Adrenal gland (tissue), 12 donors: ENCODE data around the gene RLIM. TPM values are rescaled to one million over a fixed set of nuclear protein-coding genes. Genes with fewer than 3 reads are reported as not detected.

ENCODE experiments used
- DNase-seq, 7 donors: peaks; one replicate each; pipeline ENCODE4 v3.0.0-alpha.2; 2019 to 2020
- H3K27ac ChIP-seq, 5 donors: fragments of 200-600 bp; sonication (generic) in 4 of 5; 1 replicate in 3 of 5; 2 replicates in 2 of 5; pipeline versions ENCODE4 v1.5.1 to v1.8.0; 2016 to 2020; ENCODE audit warnings: mild to moderate bottlenecking in 1 of 5
- H3K27me3 ChIP-seq: fragments of 200-600 bp; 2 replicates; pipeline ENCODE4 v1.8.0; 2021
- H3K36me3 ChIP-seq, 2 donors: fragments of 200-600 bp; replicated peaks in 1 of 2; 1 replicate in 1 of 2; 2 replicates in 1 of 2; pipeline versions ENCODE4 v1.5.1 to v1.8.0; 2018 to 2022
- H3K4me1 ChIP-seq, 2 donors: fragments of 200-600 bp; replicated peaks in 1 of 2; 1 replicate in 1 of 2; 2 replicates in 1 of 2; pipeline versions ENCODE4 v1.5.1 to v1.8.0; 2018 to 2021
- H3K4me3 ChIP-seq, 4 donors: fragments of 200-600 bp; sonication (generic) in 3 of 4; one replicate each; pipeline ENCODE4 v1.5.1; 2016 to 2018
- H3K9me3 ChIP-seq, 3 donors: fragments of 200-600 bp; sonication (generic) in 1 of 3; replicated peaks in 1 of 3; 1 replicate in 2 of 3; 2 replicates in 1 of 3; pipeline versions ENCODE4 v1.5.1 to v1.8.0; 2016 to 2021
- CTCF ChIP-seq, 6 experiments: fragments of 450-650 bp in 4 of 6; fragments of 200-600 bp in 2 of 6; sonication (generic) in 1 of 6; IDR thresholded peaks; 1 replicate in 5 of 6; 2 replicates in 1 of 6; pipeline versions ENCODE4 v1.5.1 to v1.8.0; 2016 to 2021; ENCODE audit warnings: antibody characterized with exemption in 6 of 6, mild to moderate bottlenecking in 2 of 6, moderate library complexity in 1 of 6
- POLR2A ChIP-seq, 2 donors: fragments of 450-650 bp; IDR thresholded peaks; one replicate each; pipeline ENCODE4 v1.6.1; 2017; ENCODE audit warnings: antibody characterized with exemption in 2 of 2, mild to moderate bottlenecking in 2 of 2, moderate library complexity in 1 of 2
- WGBS, 4 donors: extraction: QIAGEN DNeasy Blood & Tissue Kit in 2 of 4; methylation state at CpG; one replicate each; pipeline versions ENCODE4 v1.1.5 to v1.1.7; 2013 to 2017; 5-methylcytosine and 5-hydroxymethylcytosine counted together
- intact Hi-C, 2 donors: fragments of 100-400 bp; cut with DNase I; formaldehyde crosslinking; loops; one replicate each; pipeline versions ENCODE4 v1.14.1 to v1.15.0; 2022 to 2023
- polyA plus RNA-seq, 3 donors: library from polyadenylated mRNA; stranded (reverse); fragments of 200-250 nt in 2 of 3; fragments of 350-450 nt in 1 of 3; fragmentation: Illumina TruSeq in 1 of 3; extraction: RNeasy Lipid Tissue Mini Kit (QIAGEN cat#74804) in 1 of 3; gene quantifications; one replicate each; pipeline ENCODE4 v1.2.3, GENCODE V29; 2013 to 2014
- total RNA-seq, 9 donors: library from RNA; depleted of rRNA in 4 of 9; stranded (reverse); fragments of >200 nt in 4 of 9; fragments of 120-200 nt in 1 of 9; fragmentation: NEBNext Ultra II Directional in 1 of 9; extraction: Animal tissue kit (Norgen Biotek cat#: 25700) in 1 of 9; gene quantifications; one replicate each; pipeline versions ENCODE4 v1.1.0 to v1.2.4, GENCODE V29; 2013 to 2023
- donor health status: healthy with polysubstance abuse.
- donor health status: Bipolar disorder and iron deficiency.
- donor health status: DM: yes; HTN: yes; CAD: no.
- donor health status: DM: no; HTN: no; CAD: no.
- donor health status: DM: no; HTN: no; CAD: no.
- donor health status: DM: yes; HTN: yes; CAD: no.

RLIM gene
- total and polyA plus RNA-seq, 12 donors = 7.8 to 60.4 (median 45.4) TPM

GRCh38 chrX:74636749-74637314, 22.4 kb upstream of the RLIM start:
- Histone ChIP-seq H3K36me3 (no peaks in the 10 kb centered on the region), H3K4me3 (no peak overlapping the region), H3K27me3 (peaks cover 17% of the 10 kb centered on the region), H3K4me1 (no peaks in the 10 kb centered on the region), H3K27ac (no peak overlapping the region), H3K9me3 (no peaks in the 10 kb centered on the region)
- WGBS, 4 donors = 68 to 85% (median 68%) methylated on average over 8 to 9 of the region's 9 CpGs; no CpG with 5 or more reads in 1 of the 4 donors
- TF ChIP-seq POLR2A (IDR thresholded peaks at IDR 0.05) (no peak), CTCF (IDR thresholded peaks at IDR 0.05) (no peak)
- no peak for DNase-seq
- intact Hi-C loops = no loop called here

GRCh38 chrX:74613370-74614092, 893 bp downstream of the RLIM start:
- Histone ChIP-seq H3K9me3 (no peaks in the 10 kb centered on the region), H3K27me3 (no peaks in the 10 kb centered on the region), H3K27ac (peak overlapping the region; percentile 84 to 100 (median 98)), H3K4me1 (peaks cover 0 to 7% of the 10 kb centered on the region in 2 donors), H3K4me3 (peak overlapping the region in 3 of 4 donors; percentile 40 to 84 (median 64)), H3K36me3 (no peaks in the 10 kb centered on the region)
- no peak for TF ChIP-seq CTCF (IDR thresholded peaks at IDR 0.05)
- no peak for TF ChIP-seq POLR2A (IDR thresholded peaks at IDR 0.05)
- peak in 3 of 7 donors; percentile 1 to 29 (median 18) for DNase-seq
- intact Hi-C loops = no loop called here
- 0 to 30% (median 12%) methylated on average over 5 to 15 of the region's 15 CpGs for WGBS, 4 donors

DNA sequence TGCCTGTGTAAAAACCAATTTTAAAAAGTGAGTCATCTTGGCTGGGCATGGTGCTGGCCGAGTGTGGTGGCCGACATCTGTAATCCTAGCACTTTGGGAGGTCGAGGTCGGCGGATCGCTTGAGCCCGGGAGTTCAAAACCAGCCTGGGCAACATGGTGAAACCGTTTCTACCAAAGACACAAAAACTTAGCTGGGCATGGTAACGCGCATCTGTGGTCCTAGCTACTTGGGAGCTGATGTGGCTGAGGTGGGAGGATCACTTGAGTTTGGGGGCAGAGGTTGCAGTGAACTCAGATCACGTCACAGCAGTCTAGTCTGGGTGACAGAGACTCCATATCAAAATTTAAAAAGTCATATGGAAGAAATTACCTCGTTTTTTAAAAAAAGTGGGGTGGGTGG, 7.6 kb downstream of the RLIM start:
- Histone ChIP-seq H3K9me3 (no peaks in the 10 kb centered on the region), H3K4me1 (no peaks in the 10 kb centered on the region), H3K36me3 (no peaks in the 10 kb centered on the region), H3K4me3 (no peak overlapping the region), H3K27me3 (peaks cover 3% of the 10 kb centered on the region), H3K27ac (no peak overlapping the region)
- intact Hi-C loops = no loop called here
- TF ChIP-seq POLR2A (IDR thresholded peaks at IDR 0.05) = no peak
- no peak for TF ChIP-seq CTCF (IDR thresholded peaks at IDR 0.05)
- 70 to 80% (median 78%) methylated on average over 9 to 12 of the region's 12 CpGs for WGBS, 4 donors
- no peak for DNase-seq

DNA sequence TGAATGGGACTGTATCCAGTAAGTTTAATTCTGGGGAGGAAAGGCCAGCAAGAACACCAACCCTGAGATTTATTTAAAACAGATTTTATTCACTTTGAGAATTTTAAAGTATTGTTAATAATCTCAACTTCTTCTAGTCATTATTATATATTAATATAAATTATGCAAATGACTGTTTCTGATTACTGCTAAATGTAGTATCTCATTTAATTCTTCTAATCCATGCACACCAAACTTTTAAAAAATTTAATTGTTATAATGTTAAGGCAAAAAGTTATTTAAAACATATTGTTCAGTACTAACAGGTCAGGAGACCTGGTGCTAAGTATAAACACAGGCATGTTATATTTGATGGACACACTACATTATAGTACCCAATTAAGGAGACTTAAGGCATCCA, 8.1 kb downstream of the RLIM start:
- peaks cover 3% of the 10 kb centered on the region for H3K27me3 ChIP-seq
- no peaks in the 10 kb centered on the region for H3K36me3 ChIP-seq
- TF ChIP-seq CTCF (IDR thresholded peaks at IDR 0.05) (no peak), POLR2A (IDR thresholded peaks at IDR 0.05) (no peak)
- H3K4me3 ChIP-seq = no peak overlapping the region
- no peak overlapping the region for H3K27ac ChIP-seq
- H3K9me3 ChIP-seq = no peaks in the 10 kb centered on the region
- intact Hi-C loops = no loop called here
- H3K4me1 ChIP-seq = no peaks in the 10 kb centered on the region
- no peak for DNase-seq
